ENCODE measurements around the gene ABR. TPM values are rescaled to one million over a fixed set of nuclear protein-coding genes. Genes with fewer than 3 reads are reported as not detected.

ABR gene
- total RNA-seq, 6 experiments from 2014 or later, result 7.4 to 21.5 (median 11.3) TPM

DNA sequence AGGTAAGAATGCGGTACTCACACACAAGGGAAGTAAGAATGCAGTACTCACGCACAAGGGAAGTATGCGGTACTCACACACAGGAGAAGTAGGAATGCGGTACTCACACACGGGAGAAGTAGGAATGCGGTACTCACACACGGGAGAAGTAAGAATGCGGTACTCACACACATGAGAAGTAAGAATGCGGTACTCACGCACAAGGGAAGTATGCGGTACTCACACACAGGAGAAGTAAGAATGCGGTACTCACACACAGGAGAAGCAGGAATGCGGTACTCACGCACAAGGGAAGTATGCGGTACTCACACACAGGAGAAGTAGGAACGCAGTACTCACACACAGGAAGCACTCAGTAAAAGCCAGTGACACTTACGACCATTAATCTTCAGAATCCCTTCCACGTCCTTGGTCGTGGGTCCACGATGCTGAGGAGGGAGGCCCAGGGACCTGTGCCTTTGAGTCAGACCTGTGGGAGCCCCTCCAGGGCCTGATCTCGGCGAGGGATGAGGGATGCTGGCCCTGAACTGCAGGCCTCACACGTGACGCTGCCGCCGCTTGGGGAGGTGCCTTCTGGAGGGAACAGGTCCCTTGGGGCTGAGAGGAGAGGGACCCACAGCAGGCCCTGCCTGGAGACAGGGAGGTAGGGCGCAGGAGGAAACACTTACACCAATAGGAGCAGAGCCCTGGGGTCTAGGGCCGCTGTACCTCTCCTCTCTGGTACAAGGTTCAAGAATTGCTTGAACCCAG is 20.2 kb downstream of the ABR start:
- Histone ChIP-seq H3K36me3 (no peaks in the 10 kb centered on the region), H3K9me3 (no peaks in the 10 kb centered on the region), H3K27ac (no peak overlapping the region), H3K4me3 (no peak overlapping the region), H3K27me3 (no peaks in the 10 kb centered on the region), H3K4me1 (no peaks in the 10 kb centered on the region)
- TF ChIP-seq POLR2A (IDR thresholded peaks at IDR 0.05), result no peak
- TF ChIP-seq, protein P1, sequence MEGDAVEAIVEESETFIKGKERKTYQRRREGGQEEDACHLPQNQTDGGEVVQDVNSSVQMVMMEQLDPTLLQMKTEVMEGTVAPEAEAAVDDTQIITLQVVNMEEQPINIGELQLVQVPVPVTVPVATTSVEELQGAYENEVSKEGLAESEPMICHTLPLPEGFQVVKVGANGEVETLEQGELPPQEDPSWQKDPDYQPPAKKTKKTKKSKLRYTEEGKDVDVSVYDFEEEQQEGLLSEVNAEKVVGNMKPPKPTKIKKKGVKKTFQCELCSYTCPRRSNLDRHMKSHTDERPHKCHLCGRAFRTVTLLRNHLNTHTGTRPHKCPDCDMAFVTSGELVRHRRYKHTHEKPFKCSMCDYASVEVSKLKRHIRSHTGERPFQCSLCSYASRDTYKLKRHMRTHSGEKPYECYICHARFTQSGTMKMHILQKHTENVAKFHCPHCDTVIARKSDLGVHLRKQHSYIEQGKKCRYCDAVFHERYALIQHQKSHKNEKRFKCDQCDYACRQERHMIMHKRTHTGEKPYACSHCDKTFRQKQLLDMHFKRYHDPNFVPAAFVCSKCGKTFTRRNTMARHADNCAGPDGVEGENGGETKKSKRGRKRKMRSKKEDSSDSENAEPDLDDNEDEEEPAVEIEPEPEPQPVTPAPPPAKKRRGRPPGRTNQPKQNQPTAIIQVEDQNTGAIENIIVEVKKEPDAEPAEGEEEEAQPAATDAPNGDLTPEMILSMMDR (IDR thresholded peaks at IDR 0.05), result no peak
- intact Hi-C loops (cut with DNase I), result no loop called here
- no peak for DNase-seq
- 72% methylated on average over 22 of the region's 28 CpGs for WGBS (ENCODE audit: insufficient coverage, low coverage, low lambda C conversion rate, missing lambda C conversion rate)
- peak in 1 of 4 donors; percentile 11 for ATAC-seq

DNA sequence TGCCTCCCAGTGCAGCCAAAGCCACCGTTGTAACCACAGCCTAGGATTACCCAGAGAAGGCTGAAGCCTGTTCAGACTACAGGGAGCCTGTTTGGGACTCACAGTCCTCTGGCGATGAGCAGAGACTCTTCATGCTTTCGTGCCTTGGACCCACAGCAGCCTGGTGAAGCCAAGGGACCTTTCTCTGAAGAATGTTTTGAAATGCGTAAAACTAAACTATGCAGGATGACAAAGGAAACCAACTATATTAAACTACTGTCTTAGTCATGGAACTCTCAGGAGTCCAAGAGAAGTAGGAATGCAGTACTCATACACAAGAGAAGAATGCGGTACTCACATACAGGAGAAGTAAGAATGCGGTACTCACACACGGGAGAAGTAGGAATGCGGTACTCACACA is 20.9 kb downstream of the ABR start:
- intact Hi-C loops (cut with DNase I), result no loop called here
- Histone ChIP-seq H3K4me1 (no peaks in the 10 kb centered on the region), H3K9me3 (no peaks in the 10 kb centered on the region), H3K27ac (no peak overlapping the region), H3K27me3 (no peaks in the 10 kb centered on the region), H3K36me3 (no peaks in the 10 kb centered on the region), H3K4me3 (no peak overlapping the region)
- ATAC-seq (no peak), DNase-seq (no peak)
- TF ChIP-seq POLR2A (IDR thresholded peaks at IDR 0.05), result no peak
- TF ChIP-seq, protein P1 (IDR thresholded peaks at IDR 0.05), result no peak
- 75% methylated on average over 8 of the region's 8 CpGs for WGBS (ENCODE audit: insufficient coverage, low coverage, low lambda C conversion rate, missing lambda C conversion rate)

DNA sequence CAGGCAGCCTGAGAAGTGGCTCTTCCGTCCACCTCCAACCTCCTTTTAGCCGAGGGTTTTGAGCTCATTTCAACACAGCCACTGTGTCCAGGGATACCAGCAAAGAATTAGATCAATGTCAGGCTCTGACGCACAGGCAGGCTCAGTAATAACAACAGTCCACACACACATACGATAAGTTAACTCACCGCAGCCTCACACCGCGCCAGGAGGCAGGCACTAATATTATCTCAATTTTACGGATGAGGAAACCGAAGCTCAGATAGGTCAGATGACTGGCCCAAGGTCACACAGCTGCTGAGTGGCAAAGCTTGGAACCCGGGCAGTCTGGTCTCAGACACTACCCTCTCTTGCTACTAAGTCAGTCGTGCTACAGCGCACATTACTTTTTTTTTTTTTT is 22.9 kb downstream of the ABR start:
- WGBS (ENCODE audit: insufficient coverage, low coverage, low lambda C conversion rate, missing lambda C conversion rate), result 88% methylated on average over 10 of the region's 12 CpGs
- TF ChIP-seq POLR2A (IDR thresholded peaks at IDR 0.05), result no peak
- TF ChIP-seq, protein P1 (IDR thresholded peaks at IDR 0.05), result no peak

DNA sequence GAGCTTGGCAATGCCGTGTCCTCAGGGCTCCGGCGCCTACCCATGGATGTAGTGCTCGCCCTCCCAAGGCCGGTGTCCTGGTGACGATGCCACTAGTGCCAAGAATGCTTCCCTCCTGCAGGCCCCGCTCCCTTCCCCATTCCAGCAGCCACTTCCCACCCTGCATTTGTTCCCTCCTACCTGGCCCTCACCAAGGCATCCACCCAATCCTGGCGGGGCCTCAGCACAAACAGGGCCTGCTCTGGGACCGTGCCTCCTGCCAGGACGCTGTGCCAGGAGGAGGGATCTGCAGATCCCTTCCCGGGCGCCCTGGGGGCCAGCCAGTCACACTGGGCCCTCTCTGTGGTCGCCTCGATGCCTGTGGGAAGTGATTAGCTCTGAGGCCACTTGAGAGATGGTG is 25.1 kb downstream of the ABR start:
- Histone ChIP-seq H3K4me3 (no peak overlapping the region), H3K4me1 (no peaks in the 10 kb centered on the region), H3K36me3 (no peaks in the 10 kb centered on the region), H3K27me3 (no peaks in the 10 kb centered on the region), H3K27ac (no peak overlapping the region), H3K9me3 (no peaks in the 10 kb centered on the region)
- TF ChIP-seq, protein P1 (IDR thresholded peaks at IDR 0.05), result no peak
- no peak for TF ChIP-seq POLR2A (IDR thresholded peaks at IDR 0.05)
- WGBS (ENCODE audit: insufficient coverage, low coverage, low lambda C conversion rate, missing lambda C conversion rate), result 76% methylated on average over 4 of the region's 14 CpGs
- peak in 1 of 4 donors; percentile 9 for ATAC-seq
- intact Hi-C loops (cut with DNase I), result no loop called here
- DNase-seq, result no peak

More for the DNA sequence above, 22.9 kb downstream of the ABR start:
- Histone ChIP-seq H3K4me3 (no peak overlapping the region), H3K27ac (no peak overlapping the region), H3K4me1 (no peaks in the 10 kb centered on the region), H3K27me3 (no peaks in the 10 kb centered on the region), H3K9me3 (no peaks in the 10 kb centered on the region), H3K36me3 (no peaks in the 10 kb centered on the region)
- ATAC-seq, result no peak
- intact Hi-C loops (cut with DNase I), result no loop called here
- DNase-seq, result no peak

Measured in right lobe of liver (tissue), 6 donors.